Left forelimb (tissue), 1 donor: ENCODE measurements around the gene AZU1.

Experiments
- DNase-seq: peaks from one replicate; pipeline ENCODE4 v3.0.0-alpha.2; 2018; ENCODE audit warnings: low spot score

AZU1 gene, protein sequence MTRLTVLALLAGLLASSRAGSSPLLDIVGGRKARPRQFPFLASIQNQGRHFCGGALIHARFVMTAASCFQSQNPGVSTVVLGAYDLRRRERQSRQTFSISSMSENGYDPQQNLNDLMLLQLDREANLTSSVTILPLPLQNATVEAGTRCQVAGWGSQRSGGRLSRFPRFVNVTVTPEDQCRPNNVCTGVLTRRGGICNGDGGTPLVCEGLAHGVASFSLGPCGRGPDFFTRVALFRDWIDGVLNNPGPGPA

GRCh38 chr19:827710-828321, at the start of gene AZU1:
Gene AZU1 (plus strand): TSS chr19:827837. CDS start chr19:827847, 10 bp downstream.
- DNase-seq, result no peak

DNA sequence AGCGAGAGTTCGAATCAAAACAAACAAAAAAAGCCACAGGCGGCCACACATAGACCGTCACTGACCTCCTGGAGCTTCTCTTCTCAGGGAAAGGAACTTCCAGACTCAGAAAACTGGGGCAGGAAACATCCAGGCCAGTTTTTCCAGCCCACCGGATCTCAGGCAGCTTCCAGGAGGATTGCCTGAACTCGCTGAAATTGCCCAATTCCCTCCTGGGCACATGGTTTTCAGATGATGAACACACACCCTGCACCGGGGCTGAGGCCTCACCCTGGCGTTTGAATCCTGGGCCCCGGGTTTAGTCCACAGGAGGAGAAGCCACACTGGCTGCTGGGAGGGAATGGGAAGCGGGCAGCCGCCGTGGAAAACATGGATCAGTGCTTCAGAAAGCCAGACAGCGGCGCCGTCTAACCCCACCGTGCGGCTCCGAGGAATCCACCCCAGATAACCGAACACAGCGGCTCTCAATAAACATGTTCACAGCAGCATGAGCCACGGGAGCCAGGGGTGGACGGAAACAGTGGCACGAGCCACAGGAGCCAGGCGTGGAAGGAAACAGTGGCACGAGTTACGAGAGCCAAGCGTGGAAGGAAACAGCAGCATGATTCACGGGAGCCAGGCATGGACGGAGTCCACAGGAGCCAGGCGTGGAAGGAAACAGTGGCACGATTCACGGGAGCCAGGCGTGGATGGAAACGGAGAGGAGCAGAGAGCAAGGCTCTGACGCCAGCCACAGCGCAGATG, 48.6 kb upstream of the AZU1 start:
- DNase-seq, result no peak

DNA sequence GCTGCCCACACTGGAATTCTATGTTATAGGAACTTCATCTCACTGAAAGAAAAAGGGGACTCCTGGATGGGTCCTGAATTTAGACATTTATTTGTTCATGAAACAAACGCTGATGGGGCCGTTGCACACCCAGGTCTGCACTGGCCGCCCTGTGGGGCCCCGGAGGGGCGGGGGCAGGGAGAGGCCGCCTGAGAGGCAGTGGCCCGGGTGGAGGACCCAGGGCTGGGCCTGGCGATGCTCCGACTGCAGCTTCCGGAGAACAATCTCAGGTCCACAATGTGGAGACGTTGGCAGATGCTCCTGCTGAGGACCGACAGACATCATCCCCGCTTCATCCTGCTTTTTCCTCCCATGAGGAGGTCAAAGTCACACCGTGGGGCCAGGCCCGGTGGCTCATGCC, 46.7 kb upstream of the AZU1 start:
- DNase-seq, result no peak

GRCh38 chr19:781800-782184, 45.8 kb upstream of the AZU1 start:
- no peak for DNase-seq

DNA sequence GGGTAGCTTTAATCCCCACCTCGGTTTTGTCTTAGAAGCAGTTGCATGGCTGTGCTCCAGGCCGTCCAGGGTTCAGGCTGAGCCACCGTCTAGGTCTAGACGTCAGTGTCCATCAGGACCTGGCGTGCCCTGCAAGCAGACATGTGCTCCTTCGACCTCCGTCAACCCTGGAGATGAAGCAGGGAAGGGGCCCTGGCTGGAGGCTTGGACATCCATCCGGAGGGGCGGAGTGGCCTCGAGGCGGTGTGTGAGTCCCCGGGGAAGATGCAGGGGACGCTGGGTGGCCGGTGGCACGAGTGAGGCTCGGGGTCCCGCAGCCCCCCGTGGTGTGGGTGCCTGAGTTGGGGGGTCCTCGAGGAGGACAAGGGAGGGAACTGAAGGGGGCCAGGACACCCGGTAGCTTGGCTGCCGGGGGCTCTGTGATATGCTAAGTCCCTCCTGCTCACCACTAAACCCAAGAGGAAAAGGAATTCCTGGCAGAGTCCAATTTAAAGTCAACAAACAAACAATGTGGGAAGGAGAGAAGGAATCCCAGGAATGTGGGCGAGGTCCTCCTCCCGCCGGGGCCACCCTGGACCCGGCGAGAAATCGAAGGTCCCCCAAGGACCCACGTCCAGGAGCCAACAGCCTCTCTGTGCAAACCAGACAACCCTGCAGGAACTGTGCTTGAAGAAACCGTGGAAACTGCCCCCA, 45.3 kb upstream of the AZU1 start:
- DNase-seq, result peak; percentile 58

GRCh38 chr19:782878-783668, 44.6 kb upstream of the AZU1 start:
- no peak for DNase-seq

DNA sequence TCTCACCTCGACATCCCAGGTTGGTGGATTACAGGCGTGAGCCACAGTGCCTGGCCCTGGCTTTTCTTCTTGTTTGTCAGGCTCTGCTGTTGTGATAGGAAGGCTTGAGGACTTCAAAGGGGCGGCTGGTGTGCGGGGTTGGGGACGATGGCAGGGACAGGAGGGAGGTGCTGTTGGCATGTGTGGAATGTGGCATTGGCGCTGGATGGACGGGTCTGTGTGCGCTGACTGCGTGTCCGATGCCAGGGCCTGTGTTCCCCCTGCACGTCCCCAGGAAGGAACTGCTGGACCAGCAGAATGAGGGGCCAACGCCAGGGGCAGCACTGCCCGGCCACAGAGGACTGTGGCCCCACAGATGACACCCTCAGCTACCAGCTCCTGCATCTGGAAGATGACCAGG, 43.1 kb upstream of the AZU1 start:
- no peak for DNase-seq

DNA sequence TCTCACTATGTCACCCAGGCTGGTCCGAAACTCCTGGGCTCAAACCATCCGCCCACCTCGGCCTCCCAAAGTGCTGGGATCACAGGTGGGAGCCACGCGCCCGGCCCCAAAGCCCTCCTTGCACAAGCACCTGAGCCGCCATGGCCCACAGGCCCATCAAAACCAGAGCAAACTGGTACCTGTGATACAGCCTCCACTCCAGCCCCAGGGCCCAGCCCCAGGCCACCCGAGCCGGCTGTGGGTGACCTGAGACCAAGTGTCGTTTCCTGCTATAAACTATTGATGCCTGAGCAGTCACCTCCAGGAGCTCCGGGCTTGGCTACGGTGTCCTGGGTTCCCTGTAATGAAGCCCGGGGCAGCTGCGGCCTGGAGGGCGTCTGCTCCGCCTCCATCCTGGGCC, 40.1 kb upstream of the AZU1 start:
- DNase-seq, result no peak

GRCh38 chr19:788686-788982, 39.0 kb upstream of the AZU1 start:
- no peak for DNase-seq

DNA sequence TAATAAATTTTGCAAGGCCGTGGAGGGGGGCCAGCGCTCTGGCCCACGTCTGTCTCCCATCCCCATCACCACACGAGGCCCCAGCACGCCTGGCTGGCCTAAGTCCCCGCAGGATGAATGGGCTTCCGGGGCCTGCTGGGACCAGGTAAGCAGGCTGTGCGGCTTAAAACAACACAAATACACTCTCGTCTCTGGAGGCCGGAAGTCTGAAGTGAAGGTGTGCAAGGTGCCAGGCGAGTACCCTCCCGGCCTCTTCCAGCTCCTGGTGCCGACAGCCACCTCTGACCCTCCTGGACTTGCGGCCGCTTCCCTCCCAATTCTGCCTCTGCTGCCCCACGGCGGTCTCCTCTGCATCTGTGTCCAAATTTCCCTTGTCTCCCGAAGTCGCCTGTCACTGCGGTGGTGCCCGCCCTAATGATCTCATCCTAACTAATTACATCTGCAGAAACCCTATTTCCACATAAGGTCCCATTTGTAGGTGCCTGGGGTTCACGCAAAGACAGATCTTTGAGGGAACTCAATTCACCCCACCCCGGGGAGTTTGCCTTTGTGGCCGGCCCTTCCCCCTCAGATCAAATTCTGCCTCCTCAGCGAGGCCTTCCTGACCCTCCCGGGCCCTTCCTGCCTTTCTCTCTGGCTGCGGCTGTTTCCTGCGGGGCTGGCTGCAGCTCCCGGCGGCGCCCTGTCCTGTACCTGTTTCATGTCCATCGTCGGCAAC, 38.5 kb upstream of the AZU1 start:
- DNase-seq, result no peak

- DNase-seq, result no peak
These were observed 38.0 kb upstream of the AZU1 start for GRCh38 chr19:789701-790060.

GRCh38 chr19:791007-791566, 36.5 kb upstream of the AZU1 start:
- DNase-seq, result no peak

DNA sequence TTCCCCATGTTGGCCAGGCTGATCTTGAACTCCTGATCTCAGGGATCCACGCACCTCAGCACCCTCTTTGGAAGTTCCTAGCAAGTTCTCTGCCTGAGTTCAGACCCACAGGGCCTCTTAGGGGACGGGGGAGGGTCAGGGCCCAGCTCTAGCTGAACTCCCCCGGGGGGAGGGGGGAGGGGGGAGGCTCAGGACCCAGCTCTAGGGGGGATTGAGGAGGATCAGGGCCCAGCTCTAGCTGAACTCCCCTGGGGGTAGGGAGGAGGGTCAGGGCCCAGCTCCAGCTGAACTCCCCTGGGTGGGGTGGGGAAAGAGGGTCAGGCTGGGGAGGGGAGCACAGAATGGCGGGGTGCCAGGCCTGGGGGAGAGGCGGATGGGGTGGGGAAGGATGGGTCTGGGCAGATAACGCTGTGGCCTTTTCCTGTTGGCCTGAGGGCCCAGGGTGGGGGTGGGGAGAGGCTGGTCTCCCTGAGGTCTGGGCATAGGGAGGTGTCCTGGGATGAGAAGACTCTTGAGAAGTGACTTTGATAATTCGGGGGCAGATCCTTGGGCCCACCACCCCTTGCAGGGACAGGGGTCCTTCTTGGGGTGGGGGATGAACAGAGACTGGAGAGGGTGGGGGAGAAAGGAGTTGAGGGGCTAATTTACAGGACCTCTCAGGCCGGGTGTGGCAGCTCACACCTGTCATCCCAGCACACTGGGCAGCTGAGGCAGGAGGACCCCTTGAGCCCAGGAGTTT, 35.9 kb upstream of the AZU1 start:
- DNase-seq, result no peak

- no peak for DNase-seq
These were observed 35.2 kb upstream of the AZU1 start for GRCh38 chr19:792306-792885.

GRCh38 chr19:793806-794205, 33.8 kb upstream of the AZU1 start:
- no peak for DNase-seq

GRCh38 chr19:795073-795611, 32.5 kb upstream of the AZU1 start:
- no peak for DNase-seq

GRCh38 chr19:795691-796581, 31.7 kb upstream of the AZU1 start:
- DNase-seq, result no peak

DNA sequence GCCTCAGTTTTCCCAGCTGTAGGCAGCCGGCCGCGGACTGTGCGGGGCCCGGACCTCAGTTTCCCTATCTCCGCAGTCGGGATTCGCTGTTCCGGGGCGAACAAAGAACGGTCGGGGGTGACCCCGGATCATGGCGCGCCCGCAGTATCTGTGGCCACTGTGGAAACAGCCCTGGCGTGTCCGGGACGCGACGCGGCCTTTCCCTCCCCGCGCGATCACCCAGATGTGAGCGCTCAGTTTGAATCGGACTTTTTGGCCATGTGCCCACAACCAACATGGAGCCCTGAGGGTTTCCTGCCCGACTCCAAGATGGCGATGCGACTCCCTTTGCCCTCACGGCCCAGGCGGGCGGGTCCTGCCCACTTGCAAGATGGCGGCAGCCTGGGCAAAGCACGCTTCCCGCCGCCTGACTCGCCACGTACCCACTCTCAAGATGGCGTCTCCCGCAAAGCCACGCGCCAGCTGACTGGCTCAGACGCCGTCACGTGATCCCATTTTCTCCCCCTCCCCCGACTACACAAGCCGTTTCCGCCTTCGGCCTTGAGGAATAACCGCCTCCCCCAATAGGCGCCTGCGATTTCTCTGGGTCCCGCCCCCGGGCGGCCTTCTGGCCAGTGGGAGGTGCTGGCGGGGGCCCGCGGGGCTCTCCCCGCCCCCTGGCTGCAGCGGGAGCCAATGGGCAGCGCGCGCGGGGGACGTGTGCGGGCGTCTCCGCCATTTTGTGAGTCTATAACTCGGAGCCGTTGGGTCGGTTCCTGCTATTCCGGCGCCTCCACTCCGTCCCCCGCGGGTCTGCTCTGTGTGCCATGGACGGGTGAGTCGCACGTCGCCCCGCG, 30.7 kb upstream of the AZU1 start, which contains the start of gene PTBP1:
TSS of gene PTBP1 (plus strand) at position 761 of the 836 bp plus-strand sequence. CDS start at position 807, 46 bp downstream.
- peak; percentile 100 for DNase-seq
